ENCODE measurements around the gene SPIRE2. TPM values are rescaled to one million over a fixed set of nuclear protein-coding genes. Genes with fewer than 3 reads are reported as not detected.

Gene SPIRE2
- total RNA-seq, 4 donors from 2014 or later, result 0.27 to 3.6 (median 2.0) TPM

DNA sequence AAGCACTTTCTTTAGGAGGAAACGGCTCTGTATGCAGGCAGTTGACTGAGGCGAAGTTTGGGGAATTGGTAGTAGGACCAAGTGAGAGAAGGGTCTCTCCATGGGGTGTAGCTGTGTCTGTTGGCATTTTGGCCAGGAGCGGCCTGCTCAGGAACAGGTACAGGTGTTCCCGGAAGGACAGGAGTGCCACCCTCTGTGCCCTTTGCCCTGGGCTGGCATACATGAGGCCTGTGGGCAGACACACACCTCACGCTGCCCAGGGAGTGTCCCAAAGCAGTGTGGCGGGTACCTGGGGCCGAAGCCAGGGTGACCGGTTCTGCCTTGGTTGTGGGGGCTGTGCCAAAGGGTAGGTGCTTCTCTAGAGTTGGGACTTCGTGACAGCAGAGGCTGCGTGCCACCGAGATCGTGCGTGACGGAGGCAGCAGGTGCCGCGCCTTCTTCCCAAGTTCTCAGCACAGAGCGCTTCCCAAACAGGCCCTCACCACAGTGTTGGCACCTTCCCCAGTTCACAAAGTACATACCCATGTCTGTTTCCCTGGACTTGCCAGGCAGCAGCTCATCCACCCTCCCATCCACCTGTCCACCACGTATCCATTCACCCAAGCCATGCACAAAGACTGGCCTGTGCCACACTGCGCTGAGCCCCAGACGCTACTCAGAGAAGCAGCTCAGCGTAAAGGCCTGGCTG lies 25.2 kb downstream of the SPIRE2 start:
- WGBS, 2 donors (ENCODE audit: low coverage in 1 of 2), result 93 to 94% methylated on average over 3 of the region's 21 CpGs
- no peak overlapping the region for H3K4me3 ChIP-seq
- TF ChIP-seq POLR2AphosphoS5 (IDR thresholded peaks at IDR 0.05) (no peak), POLR2A (IDR thresholded peaks at IDR 0.05) (no peak), EP300 (IDR thresholded peaks at IDR 0.05) (no peak)
- TF ChIP-seq, protein P1, sequence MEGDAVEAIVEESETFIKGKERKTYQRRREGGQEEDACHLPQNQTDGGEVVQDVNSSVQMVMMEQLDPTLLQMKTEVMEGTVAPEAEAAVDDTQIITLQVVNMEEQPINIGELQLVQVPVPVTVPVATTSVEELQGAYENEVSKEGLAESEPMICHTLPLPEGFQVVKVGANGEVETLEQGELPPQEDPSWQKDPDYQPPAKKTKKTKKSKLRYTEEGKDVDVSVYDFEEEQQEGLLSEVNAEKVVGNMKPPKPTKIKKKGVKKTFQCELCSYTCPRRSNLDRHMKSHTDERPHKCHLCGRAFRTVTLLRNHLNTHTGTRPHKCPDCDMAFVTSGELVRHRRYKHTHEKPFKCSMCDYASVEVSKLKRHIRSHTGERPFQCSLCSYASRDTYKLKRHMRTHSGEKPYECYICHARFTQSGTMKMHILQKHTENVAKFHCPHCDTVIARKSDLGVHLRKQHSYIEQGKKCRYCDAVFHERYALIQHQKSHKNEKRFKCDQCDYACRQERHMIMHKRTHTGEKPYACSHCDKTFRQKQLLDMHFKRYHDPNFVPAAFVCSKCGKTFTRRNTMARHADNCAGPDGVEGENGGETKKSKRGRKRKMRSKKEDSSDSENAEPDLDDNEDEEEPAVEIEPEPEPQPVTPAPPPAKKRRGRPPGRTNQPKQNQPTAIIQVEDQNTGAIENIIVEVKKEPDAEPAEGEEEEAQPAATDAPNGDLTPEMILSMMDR (IDR thresholded peaks at IDR 0.05), result no peak
- no peak for ATAC-seq
- no peaks in the 10 kb centered on the region for H3K27me3 ChIP-seq
- no peaks in the 10 kb centered on the region for H3K9me3 ChIP-seq
- no peaks in the 10 kb centered on the region for H3K4me1 ChIP-seq
- no peaks in the 10 kb centered on the region for H3K36me3 ChIP-seq
- H3K27ac ChIP-seq, result no peak overlapping the region

DNA sequence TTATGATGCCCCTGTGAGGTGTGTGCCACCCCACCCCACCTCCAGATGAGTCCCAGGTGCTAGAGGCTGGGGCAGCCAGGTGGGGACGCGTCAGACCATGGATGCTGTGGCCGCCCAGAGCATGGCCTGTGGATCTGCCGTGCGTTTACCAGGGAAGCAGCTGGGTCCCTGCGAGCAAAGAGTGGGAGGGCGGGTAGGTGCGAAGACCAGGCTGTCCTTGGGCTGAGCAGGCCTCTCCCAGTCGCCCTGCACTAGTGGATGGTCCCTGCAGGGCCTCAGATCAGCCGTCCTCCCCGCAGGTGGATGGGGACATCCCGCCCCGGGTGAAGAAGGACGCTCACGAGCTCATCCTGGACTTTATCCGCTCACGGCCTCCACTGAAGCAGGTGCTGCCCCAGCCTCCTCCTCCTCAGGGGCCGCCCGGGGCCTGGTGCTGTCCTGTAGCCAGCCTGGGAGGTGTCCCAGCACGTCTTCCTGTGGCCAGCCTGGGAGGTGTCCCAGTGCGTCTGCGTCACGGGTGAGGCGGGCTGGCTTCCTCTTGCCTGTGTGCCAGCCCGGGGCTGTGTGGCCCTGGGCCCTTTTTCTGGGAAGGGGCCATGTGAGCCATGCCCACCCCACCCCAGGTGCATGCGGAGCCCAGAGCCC lies 27.1 kb downstream of the SPIRE2 start:
- H3K36me3 ChIP-seq, result no peaks in the 10 kb centered on the region
- H3K4me1 ChIP-seq, result no peaks in the 10 kb centered on the region
- TF ChIP-seq EP300 (IDR thresholded peaks at IDR 0.05) (no peak), POLR2AphosphoS5 (IDR thresholded peaks at IDR 0.05) (no peak), POLR2A (IDR thresholded peaks at IDR 0.05) (no peak)
- TF ChIP-seq, protein P1 (IDR thresholded peaks at IDR 0.05), result no peak
- H3K27ac ChIP-seq, result no peak overlapping the region
- H3K9me3 ChIP-seq, result no peaks in the 10 kb centered on the region
- peak; percentile 43 for ATAC-seq
- H3K27me3 ChIP-seq, result no peaks in the 10 kb centered on the region
- no peak overlapping the region for H3K4me3 ChIP-seq
- WGBS, 2 donors (ENCODE audit: low coverage in 1 of 2), result 75 to 80% methylated on average over 4 of the region's 26 CpGs

DNA sequence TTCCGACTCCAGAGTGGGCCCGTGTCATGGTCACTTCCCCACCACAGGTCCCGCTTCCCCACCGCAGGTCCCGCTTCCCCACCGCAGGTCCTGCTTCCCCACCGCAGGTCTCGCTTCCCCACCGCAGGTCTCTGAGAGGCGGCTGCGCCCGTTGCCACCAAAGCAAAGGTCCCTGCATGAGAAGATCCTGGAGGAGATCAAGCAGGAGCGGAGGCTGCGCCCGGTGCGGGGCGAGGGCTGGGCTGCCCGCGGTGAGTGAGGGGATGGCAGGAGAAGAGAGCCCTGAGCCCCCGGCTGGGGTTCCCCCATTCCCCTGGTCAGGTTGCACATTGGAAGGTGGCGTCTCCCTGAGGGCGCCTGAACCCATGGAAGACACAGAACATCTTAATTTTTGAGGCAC lies 27.7 kb downstream of the SPIRE2 start:
- Histone ChIP-seq H3K27me3 (no peaks in the 10 kb centered on the region), H3K9me3 (no peaks in the 10 kb centered on the region), H3K4me1 (peaks cover 0 to 5% (median 0%) of the 10 kb centered on the region in 3 donors), H3K4me3 (no peak overlapping the region), H3K36me3 (no peaks in the 10 kb centered on the region), H3K27ac (no peak overlapping the region)
- no peak for ATAC-seq
- TF ChIP-seq, protein P1 (IDR thresholded peaks at IDR 0.05), result no peak
- TF ChIP-seq EP300 (IDR thresholded peaks at IDR 0.05) (no peak), POLR2AphosphoS5 (IDR thresholded peaks at IDR 0.05) (no peak), POLR2A (IDR thresholded peaks at IDR 0.05) (no peak)
- 67 to 100% methylated on average over 1 to 3 of the region's 22 CpGs for WGBS, 2 donors (ENCODE audit: low coverage in 1 of 2)

DNA sequence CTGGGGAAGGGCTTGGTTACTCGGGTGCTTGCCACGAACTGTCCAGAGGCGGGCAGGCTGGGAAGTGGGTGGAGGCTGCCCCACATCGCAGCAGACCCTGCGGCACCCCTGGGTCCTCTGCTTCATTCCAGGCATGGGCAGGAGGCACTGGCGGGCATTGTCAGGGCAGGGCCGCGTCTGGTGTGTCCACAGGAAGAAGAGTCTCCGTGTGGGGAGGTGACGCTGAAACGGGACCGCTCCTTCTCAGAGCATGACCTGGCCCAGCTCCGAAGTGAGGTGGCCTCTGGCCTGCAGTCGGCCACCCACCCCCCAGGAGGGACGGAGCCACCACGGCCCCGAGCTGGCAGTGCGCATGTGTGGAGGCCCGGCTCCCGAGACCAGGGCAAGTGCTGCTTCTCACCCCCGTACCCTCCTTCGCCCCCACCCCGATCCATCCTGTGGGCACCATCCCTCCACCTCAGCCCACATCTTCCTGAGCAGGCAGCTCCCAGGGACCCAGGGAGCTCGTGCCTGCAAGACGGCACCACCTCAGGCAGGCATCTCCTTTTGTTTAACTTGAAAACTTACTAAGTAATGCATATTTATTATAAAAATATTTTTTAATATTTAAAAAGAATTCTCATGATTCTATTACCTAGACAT lies 30.8 kb downstream of the SPIRE2 start:
- no peak for ATAC-seq
- WGBS, 2 donors (ENCODE audit: low coverage in 1 of 2), result 73 to 90% methylated on average over 3 to 4 of the region's 25 CpGs
- H3K4me3 ChIP-seq, result no peak overlapping the region

More for the DNA sequence above, 30.8 kb downstream of the SPIRE2 start:
- peaks cover 0 to 18% (median 0%) of the 10 kb centered on the region in 3 donors for H3K4me1 ChIP-seq
- H3K27me3 ChIP-seq, result no peaks in the 10 kb centered on the region
- TF ChIP-seq, protein P1 (IDR thresholded peaks at IDR 0.05), result no peak
- TF ChIP-seq EP300 (IDR thresholded peaks at IDR 0.05) (no peak), POLR2AphosphoS5 (IDR thresholded peaks at IDR 0.05) (no peak), POLR2A (IDR thresholded peaks at IDR 0.05) (no peak)
- H3K36me3 ChIP-seq, result no peaks in the 10 kb centered on the region
- H3K27ac ChIP-seq, result no peak overlapping the region
- H3K9me3 ChIP-seq, result no peaks in the 10 kb centered on the region

All from gastroesophageal sphincter (tissue), 4 donors.